GM19372 (cell line): ENCODE measurements around the gene SBSN.

Source experiments
- ATAC-seq: cut with Tn5 transposase; IDR thresholded peaks from one replicate; pipeline ENCODE4 v1.9.1; 2021; ENCODE audit warnings: mild to moderate bottlenecking, low read depth, moderate library complexity; ENCODE audit not compliant: unreplicated experiment

SBSN gene

DNA sequence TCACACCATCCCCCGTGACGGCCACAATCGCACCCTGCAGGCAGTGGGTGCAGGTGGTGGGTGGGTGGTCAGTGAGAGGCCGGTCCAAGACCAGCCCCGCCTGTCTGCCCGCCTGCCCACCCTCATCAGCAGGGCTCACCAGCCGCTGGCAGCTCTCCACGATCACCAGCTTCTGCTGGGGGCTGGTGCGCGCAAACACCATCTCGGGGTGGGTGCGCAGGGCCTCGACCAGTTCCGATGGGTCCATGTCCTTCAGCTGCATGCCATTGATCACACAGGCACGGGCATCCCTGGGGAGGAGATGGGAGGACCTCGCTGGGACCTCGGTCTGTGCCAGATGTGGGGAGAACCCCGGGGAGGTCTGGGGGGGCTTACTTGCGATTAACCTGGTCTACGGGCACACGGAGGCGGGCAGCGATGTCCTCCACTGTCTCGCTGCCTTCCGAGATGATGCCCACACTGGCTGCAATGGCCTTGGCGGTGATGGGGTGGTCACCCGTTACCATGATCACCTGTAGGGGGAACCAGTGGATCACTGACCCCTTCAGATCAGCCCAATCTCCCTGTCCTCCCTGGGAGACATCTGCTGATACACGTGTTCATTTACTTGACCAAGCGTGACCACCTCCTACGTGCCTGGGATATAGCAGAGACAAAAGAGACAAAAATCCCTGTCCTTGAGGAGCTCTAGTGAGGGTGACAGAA, 27.3 kb upstream of the SBSN start:
- ATAC-seq, result no peak

DNA sequence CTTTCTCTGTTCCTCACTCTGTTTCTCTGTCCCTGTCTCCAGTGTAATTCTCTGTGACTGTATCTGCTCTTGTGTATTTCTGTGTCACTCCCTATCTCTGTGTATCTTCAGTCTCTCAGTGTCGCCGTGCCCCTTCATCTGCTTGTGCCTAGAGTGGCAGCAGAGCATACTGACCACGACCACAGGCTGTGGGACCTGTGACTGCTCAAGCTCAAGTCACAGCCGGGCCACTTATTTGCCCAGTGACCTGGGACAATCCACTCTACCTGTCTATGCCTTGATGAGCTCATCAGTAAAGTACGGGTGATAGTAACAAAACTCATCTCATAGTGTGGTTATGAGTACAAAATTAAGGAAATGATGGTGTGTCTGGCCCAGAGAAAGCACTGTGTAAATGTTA, 26.0 kb upstream of the SBSN start:
- ATAC-seq, result no peak

DNA sequence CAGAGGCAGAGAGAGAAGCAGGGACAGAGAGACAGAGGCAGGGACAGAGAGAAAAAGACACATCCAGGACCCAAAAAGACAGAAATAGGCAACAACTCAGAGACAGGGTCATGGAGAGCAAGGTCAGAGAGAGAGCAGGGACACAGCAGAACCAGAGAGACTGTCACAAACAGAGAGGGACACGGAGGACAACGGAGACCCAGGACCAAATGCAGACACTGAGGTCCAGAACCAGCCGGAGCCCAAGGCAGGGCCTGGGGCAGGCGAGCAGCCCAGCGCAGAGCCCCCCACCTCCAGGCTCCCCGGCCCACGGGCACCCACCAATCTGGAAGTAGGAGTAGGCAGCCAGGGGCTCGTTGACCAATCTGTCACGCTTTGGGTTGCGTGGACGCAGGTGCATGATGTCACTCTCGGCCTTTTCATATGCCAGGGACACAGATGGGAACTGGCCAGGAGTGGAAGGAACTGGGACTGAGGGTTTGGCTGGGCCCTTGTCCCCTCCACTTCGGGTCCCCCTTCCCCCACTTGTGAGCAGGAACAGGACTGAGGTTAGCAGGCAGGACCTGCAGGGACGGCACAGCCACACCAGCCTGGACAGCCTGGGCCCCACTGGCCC, 25.4 kb upstream of the SBSN start:
- no peak for ATAC-seq

DNA sequence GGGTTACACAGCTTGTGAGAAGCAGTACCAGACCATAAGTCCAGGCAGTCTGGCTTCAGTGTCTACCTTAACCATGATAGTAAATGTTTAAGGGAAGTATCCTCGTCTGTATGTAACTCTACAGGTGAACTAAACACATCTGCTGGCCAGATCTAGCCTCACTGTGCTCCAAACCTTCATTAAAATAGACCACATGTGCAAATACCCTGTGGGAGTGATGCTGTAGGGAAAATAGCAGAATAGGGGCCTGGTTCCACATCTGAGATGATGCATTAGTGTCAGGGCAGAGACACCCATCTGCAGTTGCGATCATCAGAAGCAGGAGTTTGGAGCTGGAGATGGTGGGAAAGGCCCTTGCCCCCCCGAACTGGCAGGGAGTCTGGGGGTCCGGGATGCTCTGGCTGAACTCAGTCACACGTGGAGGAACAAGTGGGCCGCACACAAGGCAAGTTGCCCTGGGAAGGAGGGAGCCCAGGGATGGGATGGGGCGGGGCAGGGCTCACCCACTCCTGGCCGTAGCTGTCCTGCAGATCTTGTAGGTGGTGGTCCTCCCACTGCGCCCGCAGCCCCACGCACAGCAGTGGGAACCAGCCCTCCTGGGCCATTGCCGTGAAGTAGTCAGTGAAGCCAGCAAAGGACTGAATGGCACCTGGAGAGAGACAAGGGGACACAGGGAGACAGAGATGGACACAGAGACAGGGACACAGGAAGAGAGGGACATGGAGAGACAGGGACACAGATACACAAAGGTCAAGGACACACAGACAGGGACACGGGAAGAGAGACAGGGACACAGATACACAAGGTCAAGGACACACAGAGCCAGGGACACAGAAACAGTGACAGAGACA, 24.6 kb upstream of the SBSN start:
- no peak for ATAC-seq

DNA sequence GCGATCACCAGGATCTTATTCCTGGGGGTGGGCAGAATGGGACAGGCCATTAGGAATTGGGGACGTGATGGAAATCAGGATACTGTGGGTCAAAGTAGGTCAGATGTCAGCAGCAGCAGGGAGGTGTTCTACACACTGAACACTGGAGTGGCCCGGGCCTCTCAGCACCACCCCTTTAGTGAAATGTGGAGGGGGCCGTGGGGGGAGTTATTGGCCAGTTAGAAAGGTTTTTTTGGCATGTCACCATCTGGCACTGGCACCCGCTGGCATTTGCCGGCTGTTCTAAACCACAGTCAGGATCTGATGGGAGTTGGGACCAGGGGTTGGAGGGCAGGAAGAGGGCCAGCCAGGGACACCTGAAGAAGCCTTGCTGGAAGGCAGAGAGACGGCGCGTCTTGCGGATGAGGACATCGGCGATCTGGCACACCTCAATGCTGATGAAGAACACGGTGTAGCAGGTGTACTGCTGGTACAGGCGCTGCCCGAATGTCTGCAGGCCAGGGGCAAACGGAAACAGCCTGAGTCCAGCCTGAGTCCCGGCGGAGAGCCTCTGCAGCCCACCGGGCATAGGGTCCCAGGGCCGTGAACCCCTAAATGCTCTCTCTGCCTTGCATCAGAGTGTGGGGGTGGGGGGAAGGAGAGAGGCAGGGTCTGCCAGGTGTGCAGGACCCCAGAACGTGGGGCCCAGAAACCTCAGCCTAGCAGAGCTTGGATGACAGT, 23.1 kb upstream of the SBSN start:
- ATAC-seq, result no peak

DNA sequence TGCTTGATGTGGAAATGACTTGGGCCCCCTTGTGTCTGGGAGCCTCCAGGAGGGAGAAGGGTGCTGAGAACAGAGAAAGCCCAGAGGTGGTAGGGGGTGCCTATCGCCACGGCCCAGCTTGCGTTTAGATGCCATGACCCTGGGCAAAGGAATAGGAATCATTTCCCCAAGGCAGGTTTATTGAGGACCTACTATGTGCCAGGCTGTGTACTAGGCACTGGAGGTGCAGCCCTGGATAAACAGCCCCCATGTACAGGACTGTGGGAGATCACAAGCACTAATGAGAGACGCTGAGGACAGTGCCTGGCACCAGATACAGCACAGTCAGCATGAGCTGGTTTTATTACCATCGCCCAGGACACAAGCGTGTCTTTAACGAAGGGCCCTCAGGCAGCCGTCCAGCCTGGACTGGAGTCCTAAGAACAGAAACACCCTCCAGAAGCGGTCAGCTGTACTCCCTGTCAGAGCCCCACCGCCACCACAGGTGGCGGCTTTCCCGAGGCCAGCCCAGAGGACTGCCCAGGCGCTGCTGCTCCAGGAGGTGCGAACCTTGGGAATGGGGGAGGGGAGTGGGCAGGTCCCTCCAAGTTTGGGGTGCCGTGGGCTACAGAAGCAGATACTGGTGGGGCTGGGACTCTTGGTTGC, 21.9 kb upstream of the SBSN start:
- no peak for ATAC-seq

DNA sequence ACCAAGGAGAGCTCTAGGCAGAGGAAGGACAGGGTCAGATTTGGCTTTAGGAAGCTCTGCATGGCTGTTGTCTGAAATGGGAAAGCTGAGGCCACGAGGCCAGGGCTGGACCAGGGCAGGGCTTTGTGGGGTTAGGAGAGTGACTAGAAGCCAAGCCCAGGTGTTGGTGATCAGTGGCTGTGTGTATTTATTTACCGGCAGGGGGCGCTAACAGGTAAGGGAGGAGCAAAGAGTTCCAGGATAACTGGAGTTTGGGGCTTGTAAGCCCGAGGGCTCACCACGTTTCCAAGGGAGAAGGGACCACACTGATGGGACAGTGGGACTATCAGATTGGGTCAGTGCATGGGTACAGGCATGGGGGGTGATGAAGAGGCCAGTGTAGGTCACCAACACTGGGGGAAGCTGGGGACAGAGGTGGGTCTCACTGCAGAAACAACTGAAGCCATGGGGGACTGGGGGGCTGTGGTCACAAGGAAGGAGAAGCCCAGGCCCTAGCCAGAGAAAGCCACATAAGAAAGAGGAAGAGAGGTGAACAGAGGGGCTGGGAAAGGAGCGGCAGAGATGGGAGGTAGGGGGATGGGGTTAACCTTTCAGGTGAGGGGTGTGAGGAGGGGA, 21.2 kb upstream of the SBSN start:
- no peak for ATAC-seq

DNA sequence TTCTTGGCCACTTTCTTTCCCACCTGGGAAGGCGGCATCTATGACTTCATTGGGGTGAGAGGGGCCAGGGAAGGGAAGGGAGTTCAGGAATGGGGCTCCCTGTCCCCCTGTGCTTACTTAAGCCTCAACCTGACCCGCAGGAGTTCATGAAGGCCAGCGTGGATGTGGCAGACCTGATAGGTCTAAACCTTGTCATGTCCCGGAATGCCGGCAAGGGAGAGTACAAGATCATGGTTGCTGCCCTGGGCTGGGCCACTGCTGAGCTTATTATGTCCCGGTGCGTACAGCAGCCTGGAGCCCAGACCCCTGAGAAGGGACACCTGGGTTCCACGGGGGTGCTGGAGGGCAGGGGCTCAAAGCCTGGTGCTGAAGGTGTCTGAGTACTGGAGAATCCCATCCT, 18.4 kb upstream of the SBSN start:
- ATAC-seq, result no peak

DNA sequence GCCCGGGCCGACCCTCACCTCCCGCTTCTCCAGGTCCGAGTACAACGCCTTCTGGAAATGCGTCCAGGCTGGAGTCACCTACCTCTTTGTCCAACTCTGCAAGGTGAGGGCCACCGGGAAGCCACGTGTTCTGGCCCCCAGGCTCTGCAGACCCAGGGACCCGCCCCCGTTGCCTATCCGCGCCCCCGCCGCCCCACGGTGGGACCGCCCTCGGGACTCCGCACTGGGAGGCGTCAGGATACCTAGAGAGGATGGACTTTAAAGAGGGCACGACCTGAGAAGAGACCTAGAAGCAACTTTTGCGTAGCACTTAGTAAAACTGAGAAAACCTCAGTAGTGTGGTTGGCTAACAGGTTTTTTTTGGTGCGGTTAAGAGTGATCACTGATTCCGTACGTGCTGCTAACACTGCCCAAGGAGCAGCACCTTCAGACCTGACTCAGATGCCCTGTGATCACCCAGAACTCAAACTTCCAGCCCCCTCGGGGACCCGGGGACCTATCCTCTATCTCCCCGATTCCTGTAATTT, 17.8 kb upstream of the SBSN start:
- peak; percentile 48 for ATAC-seq

DNA sequence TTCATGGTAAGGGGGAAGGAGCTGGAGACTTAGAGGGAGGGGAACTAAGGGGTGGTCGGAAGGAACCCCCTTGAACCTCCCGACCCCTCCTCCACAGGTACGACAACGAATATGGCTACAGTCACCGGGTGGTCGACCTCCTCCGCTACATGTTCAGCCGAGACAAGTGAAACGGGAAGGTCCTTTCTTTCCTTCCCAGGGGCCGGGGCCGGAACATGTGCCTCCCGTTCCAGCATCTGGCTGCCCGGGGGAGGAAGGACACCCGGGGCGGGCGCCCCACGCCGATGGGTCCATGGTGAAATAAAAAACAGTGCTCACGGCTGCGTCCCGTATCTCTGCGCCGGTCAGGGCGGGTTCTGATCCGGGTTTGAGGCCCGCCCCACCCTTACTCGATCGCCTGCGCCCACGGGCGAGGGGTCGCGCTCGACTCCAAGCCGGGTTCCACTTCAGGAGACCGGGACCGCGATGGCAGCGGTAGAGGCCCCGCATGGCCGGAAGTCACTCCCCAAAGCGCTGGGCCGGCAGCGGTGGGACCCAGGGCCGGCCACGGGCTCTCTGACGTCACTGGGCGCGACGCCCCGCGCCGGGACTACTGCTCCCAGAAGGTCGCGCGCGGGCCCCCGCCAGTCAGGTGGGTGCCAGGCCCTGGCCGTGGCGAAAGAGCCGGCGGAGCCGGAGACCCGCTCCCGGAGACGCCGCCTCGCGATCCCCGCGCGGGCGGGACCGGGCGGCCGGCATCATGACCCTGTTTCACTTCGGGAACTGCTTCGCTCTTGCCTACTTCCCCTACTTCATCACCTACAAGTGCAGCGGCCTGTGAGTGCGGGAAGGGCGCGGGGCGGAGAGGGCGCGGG, 17.1 kb upstream of the SBSN start, which contains the start of gene TMEM147:
Gene TMEM147 (plus strand): TSS at position 626 of the 854 bp plus-strand sequence. CDS start 114 bp downstream, at position 740.
- peak; percentile 87 for ATAC-seq

DNA sequence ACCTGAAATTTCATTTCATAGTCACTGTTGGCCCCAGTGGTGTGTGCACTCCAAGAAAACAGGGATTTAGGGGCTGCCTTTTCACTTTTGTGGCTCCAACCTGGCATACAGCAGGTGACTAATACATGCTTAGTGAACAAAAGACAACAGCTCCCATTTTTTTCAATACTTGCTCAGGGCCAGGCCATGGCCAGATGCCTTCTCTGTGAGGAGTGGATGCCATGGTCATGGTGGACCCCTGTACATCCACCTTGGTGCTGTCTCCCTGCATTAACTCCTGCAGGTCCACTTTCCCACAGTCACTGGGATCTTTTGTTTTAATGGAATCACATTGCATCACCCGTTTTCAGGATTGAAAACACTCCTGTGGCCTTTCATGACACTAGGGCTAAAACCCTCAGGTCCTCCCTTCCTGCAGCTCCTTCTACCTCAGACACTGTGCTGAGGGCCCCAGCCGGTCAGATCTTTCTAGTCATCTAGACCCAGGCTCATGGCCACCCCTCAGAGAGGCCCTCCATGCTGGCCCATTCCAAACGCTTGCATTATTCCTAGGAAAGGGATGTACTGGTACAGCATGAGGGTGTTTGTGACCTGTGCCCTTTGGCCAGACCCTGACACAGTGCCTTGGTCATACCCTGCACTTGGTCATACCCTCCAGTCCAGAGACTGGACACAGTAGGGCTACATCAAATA, 16.1 kb upstream of the SBSN start:
- no peak for ATAC-seq

DNA sequence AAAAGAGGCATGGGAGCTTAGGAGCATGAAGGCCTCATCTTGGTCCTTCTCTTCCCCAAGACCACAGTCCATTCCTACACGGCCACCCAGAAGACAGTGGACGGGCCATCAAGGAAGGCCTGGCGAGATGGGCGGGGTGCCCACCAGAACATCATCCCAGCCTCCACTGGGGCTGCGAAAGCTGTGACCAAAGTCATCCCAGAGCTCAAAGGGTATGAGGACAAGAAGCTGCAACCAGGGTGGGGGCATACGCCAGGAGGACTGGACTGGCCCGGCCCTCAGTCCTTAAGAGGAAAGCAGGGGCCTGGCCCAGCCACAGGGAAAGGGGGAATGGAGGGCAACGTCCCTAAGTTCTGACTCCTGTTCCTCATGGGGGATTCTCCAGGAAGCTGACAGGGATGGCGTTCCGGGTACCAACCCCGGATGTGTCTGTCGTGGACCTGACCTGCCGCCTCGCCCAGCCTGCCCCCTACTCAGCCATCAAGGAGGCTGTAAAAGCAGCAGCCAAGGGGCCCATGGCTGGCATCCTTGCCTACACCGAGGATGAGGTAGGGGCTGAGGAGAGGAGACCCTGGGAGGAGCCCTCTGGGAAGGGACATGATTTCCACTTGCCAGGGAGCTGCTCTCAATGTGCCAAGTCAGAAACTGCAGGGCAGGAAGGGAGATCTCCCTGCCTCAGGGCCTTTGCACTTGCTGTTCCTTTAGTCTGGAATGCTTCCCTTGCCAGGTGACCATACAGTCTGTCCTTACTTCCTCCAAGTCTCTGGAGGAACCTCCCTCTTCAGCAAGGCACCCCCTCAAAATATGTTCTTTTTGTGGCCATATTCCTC, 15.4 kb upstream of the SBSN start:
- ATAC-seq, result no peak

DNA sequence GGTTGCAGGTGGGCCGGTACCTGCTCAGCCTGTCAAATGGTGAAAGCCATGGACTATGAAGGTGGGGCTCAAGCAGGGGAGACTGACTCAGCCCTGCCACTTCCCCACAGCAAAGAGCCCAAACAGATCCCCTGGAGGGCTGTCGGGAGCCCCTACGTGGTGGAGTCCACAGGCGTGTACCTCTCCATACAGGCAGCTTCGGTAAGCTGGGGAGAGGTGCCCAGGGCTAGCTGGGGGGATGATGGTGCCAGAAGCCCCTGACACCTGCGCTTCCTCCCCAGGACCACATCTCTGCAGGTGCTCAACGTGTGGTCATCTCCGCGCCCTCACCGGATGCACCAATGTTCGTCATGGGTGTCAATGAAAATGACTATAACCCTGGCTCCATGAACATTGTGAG, 14.1 kb upstream of the SBSN start:
- ATAC-seq, result no peak

DNA sequence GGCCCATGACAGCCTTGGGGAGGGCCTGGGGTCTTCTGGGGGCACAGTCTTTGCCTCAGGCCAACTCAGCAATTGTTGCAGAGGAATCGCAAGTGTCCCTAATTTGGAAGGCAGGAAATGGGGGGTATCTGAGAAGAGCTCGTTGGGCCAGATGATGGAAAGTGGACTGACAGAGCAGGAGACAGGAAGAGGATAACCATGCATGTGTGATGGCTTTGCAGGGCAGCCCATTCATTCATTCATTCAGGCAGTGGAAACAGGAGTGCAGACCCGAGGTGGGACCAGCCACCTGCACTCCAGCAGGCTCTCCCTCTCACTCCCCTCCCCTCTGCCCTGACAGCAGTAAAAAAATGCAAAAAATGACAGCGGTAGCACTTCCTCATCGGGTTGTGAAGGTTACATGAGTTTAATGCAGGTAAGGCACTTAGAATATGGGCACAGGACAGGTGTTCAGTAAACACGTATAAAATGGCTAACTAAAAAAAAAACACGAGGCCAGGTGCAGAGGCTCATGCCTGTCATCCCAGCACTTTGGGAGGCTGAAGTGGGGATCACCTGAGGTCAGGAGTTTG, 12.3 kb upstream of the SBSN start:
- no peak for ATAC-seq

DNA sequence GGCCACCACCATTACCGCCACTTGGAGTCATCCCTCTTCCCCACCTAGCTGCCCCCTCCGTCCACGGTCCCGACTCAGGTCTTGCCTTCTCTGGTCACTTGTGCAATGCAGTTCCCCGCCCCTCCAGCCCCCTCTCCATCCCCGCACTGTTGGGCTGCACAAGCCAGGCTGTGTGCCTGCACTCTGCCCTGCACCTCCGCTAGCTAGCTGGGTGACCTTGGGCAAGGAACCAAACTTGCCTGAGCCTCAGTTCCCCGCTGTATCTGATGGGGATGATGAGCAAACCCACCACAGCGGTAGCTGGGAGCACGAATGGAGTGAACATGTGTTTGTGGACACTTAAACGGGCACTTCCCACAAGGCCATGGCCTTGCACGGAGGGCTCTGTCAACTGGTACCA, 11.7 kb upstream of the SBSN start:
- ATAC-seq, result no peak

DNA sequence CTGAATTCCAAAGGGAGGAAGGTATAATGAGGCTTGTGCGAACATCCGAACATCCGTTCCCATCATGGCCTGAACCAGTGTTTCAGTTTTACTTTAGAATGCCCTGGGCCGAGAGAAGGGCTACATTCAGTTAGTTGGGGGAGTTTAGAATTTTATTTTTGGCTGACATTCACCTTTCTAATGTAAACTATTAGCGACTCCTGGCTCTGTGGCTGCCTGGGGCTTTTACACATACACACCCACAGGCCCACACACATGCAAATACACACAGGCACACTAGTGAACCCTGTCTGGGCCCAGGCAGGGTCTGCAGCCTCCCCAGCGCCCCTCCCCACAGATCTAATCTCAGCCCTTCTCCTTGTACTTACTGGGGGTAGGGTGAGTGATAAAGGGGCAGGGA, 11.2 kb upstream of the SBSN start:
- ATAC-seq, result no peak
